Smooth muscle cell (in vitro differentiated cells): ENCODE measurements around the gene ZNF407. TPM values are rescaled to one million over a fixed set of nuclear protein-coding genes. Genes with fewer than 3 reads are reported as not detected.

ENCODE experiments used
- DNase-seq: peaks from one replicate; lab custom pipeline; 2025; ENCODE audit not compliant: unreplicated experiment; lab: John Stamatoyannopoulos, UW
- H2AFZ ChIP-seq: fragments of 200-600 bp; sonication (generic); 2 replicates; pipeline ENCODE4 v1.6.0; 2016; ENCODE audit warnings: antibody characterized with exemption, low read depth, mild to moderate bottlenecking
- H3F3A ChIP-seq: fragments of 200-600 bp; sonication (generic); 2 replicates; pipeline ENCODE4 v1.6.0; 2017; ENCODE audit warnings: antibody characterized with exemption, low read depth
- H3K27ac ChIP-seq: fragments of 200-600 bp; sonication (generic); 2 replicates; pipeline ENCODE4 v1.5.1; 2016; ENCODE audit warnings: low read depth, mild to moderate bottlenecking
- H3K27me3 ChIP-seq: fragments of 200-600 bp; sonication (generic); 2 replicates; pipeline ENCODE4 v1.6.1; 2016; ENCODE audit warnings: low read depth, mild to moderate bottlenecking
- H3K36me3 ChIP-seq: fragments of 200-600 bp; sonication (generic); 2 replicates; pipeline ENCODE4 v1.5.1; 2016; ENCODE audit warnings: low read depth
- H3K4me1 ChIP-seq: fragments of 200-600 bp; sonication (generic); 2 replicates; pipeline ENCODE4 v1.5.1; 2016; ENCODE audit warnings: low read depth
- H3K4me2 ChIP-seq: fragments of 200-600 bp; sonication (generic); 2 replicates; pipeline ENCODE4 v1.6.0; 2016; ENCODE audit warnings: mild to moderate bottlenecking
- H3K4me3 ChIP-seq: fragments of 200-600 bp; sonication (generic); 2 replicates; pipeline ENCODE4 v1.5.1; 2016; ENCODE audit warnings: mild to moderate bottlenecking
- H3K79me2 ChIP-seq: fragments of 200-600 bp; sonication (generic); 2 replicates; pipeline ENCODE4 v1.6.0; 2016; ENCODE audit warnings: low read depth, mild to moderate bottlenecking
- H3K9ac ChIP-seq: fragments of 200-600 bp; sonication (generic); 2 replicates; pipeline ENCODE4 v1.6.0; 2016; ENCODE audit warnings: low read depth
- H3K9me3 ChIP-seq: fragments of 200-600 bp; sonication (generic); replicated peaks from 2 replicates; pipeline ENCODE4 v1.5.1; 2016; ENCODE audit warnings: low read depth
- H4K20me1 ChIP-seq: fragments of 200-600 bp; sonication (generic); 2 replicates; pipeline ENCODE4 v1.6.0; 2016; ENCODE audit warnings: low read depth
- WGBS: methylation state at CpG from one replicate; pipeline ENCODE4 v1.1.7; 2016; ENCODE audit warnings: low lambda C conversion rate; 5-methylcytosine and 5-hydroxymethylcytosine counted together
- polyA plus RNA-seq: library from polyadenylated mRNA; unstranded; fragments of >200 nt; fragmentation: Nextera tagmentation; extraction: Ambion mirVana; gene quantifications from 2 replicates; pipeline ENCODE4 v1.2.1, GENCODE V29; 2016
- total RNA-seq: library from RNA; depleted of rRNA; stranded (reverse); fragments of >200 nt; gene quantifications from 2 replicates; pipeline ENCODE4 v1.2.3, GENCODE V29; 2014
- TF ChIP-seq, protein P1 (sequence below): fragments of 200-600 bp; sonication (generic); IDR thresholded peaks from 2 replicates; pipeline ENCODE4 v1.5.1; 2017; ENCODE audit warnings: borderline replicate concordance, mild to moderate bottlenecking, antibody characterized with exemption; ENCODE audit not compliant: insufficient read depth, poor library complexity, severe bottlenecking

ZNF407 gene
- total and polyA plus RNA-seq, 2 experiments from 2014 or later: 4.5 to 11.5 TPM

DNA sequence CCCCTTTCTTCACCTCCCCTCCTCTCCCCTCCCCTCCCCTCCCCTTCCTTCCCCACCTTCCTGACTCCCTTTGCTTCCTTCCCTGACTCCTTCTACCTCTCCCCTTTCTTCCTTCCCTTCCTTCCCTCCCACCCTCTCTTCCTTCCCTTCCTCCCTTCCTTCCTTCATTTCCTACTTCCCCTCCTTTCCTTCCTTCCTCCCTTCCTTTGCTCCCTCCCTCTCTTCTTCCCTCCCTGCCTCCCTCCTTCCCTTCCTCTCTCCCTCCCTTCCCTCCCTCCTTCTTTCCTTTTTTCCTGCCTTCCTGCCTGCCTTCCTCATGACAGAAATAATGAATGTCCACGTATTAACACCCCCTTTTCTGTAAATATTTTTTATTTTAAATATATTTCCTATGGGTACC, 260.2 kb downstream of the ZNF407 start:
- Histone ChIP-seq H3K27ac (no peak overlapping the region), H2AFZ (no peak overlapping the region), H3K4me3 (no peak overlapping the region), H3K79me2 (no peaks in the 10 kb centered on the region), H3K4me2 (no peak overlapping the region), H3K9me3 (no peaks in the 10 kb centered on the region), H3K36me3 (no peaks in the 10 kb centered on the region), H3K4me1 (peaks cover 4% of the 10 kb centered on the region), H3K9ac (no peak overlapping the region), H4K20me1 (no peaks in the 10 kb centered on the region), H3F3A (no peaks in the 10 kb centered on the region), H3K27me3 (no peaks in the 10 kb centered on the region)
- TF ChIP-seq, protein P1, sequence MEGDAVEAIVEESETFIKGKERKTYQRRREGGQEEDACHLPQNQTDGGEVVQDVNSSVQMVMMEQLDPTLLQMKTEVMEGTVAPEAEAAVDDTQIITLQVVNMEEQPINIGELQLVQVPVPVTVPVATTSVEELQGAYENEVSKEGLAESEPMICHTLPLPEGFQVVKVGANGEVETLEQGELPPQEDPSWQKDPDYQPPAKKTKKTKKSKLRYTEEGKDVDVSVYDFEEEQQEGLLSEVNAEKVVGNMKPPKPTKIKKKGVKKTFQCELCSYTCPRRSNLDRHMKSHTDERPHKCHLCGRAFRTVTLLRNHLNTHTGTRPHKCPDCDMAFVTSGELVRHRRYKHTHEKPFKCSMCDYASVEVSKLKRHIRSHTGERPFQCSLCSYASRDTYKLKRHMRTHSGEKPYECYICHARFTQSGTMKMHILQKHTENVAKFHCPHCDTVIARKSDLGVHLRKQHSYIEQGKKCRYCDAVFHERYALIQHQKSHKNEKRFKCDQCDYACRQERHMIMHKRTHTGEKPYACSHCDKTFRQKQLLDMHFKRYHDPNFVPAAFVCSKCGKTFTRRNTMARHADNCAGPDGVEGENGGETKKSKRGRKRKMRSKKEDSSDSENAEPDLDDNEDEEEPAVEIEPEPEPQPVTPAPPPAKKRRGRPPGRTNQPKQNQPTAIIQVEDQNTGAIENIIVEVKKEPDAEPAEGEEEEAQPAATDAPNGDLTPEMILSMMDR: no peak
- no peak for DNase-seq
- 78% methylated on average over 1 of the region's 1 CpG for WGBS

DNA sequence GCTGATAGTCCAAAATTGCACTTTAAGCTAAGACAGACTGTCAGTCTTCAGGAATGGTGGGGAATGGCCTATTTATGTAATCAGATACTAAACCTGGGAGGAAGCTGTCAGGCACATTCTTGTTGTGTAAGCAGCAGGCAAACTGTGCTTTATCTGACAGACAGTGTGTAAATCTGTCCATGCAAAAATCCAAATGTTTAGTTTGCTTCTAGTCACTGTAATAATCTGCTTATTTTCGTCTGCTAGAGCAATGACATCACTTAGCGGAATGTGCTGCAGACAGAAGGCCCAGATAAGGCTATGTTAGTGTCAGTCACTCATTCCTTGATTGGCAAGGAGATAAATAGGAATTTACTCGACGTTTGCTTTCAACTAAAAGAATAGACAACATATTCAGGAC, 263.5 kb downstream of the ZNF407 start:
- Histone ChIP-seq H3K4me3 (no peak overlapping the region), H3K4me2 (peak overlapping the region; percentile 1), H3K9me3 (no peaks in the 10 kb centered on the region), H3K4me1 (no peaks in the 10 kb centered on the region), H2AFZ (no peak overlapping the region), H3K36me3 (no peaks in the 10 kb centered on the region), H4K20me1 (no peaks in the 10 kb centered on the region), H3F3A (no peaks in the 10 kb centered on the region), H3K79me2 (no peaks in the 10 kb centered on the region), H3K9ac (no peak overlapping the region), H3K27me3 (no peaks in the 10 kb centered on the region), H3K27ac (peak overlapping the region; percentile 10)
- DNase-seq: no peak
- TF ChIP-seq, protein P1: no peak
- 6% methylated on average over 4 of the region's 4 CpGs for WGBS

DNA sequence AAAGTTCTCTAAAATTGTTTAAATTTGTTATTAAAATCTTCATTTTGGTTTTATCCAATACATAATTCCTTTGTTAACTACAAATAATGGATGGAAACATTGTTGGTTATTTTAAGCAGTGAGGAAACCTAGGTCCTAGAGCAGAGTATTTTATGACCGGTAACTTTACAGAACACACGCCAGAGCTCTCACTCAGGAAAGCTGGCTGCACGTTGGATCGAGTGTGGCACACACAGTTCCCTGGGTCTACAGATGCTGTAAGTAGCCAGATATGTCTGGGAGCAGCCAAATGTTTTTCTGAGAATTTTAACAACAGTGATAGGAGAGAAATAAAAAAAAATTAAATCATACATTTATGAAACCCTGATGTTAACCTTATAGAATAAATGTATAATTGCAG, 264.4 kb downstream of the ZNF407 start:
- Histone ChIP-seq H3K4me1 (no peaks in the 10 kb centered on the region), H3F3A (no peaks in the 10 kb centered on the region), H3K9ac (no peak overlapping the region), H2AFZ (no peak overlapping the region), H4K20me1 (no peaks in the 10 kb centered on the region), H3K4me3 (no peak overlapping the region), H3K79me2 (no peaks in the 10 kb centered on the region), H3K27ac (no peak overlapping the region), H3K36me3 (no peaks in the 10 kb centered on the region), H3K4me2 (no peak overlapping the region), H3K9me3 (no peaks in the 10 kb centered on the region), H3K27me3 (no peaks in the 10 kb centered on the region)
- TF ChIP-seq, protein P1: no peak
- DNase-seq: no peak
- 45% methylated on average over 4 of the region's 4 CpGs for WGBS

DNA sequence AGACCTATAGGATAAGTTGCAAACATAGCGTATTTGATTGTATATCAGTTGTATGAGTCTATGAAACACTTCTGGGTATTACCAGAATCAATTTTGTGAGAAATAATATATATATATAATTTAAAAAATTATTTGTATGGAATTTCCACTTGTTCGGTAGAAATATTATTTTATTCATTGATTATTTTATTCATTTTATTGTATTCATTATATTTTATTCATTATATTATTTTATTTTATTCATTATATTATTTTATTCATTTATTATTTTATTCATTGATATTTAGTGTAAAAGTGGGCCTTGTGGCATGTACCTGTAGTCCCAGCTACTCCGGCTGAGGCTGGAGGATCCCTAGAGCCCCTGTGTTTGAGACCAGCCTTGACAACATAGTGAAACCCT, 268.9 kb downstream of the ZNF407 start:
- TF ChIP-seq, protein P1: no peak
- no peaks in the 10 kb centered on the region for H3K79me2 ChIP-seq
- no peak overlapping the region for H3K9ac ChIP-seq
- no peak overlapping the region for H3K4me2 ChIP-seq
- no peaks in the 10 kb centered on the region for H3K27me3 ChIP-seq
- 96% methylated on average over 3 of the region's 3 CpGs for WGBS
- H3K4me1 ChIP-seq: peaks cover 23% of the 10 kb centered on the region
- H3K9me3 ChIP-seq: no peaks in the 10 kb centered on the region
- H3F3A ChIP-seq: no peaks in the 10 kb centered on the region
- no peak overlapping the region for H3K27ac ChIP-seq
- H3K36me3 ChIP-seq: no peaks in the 10 kb centered on the region
- H4K20me1 ChIP-seq: no peaks in the 10 kb centered on the region
- DNase-seq: no peak
- no peak overlapping the region for H2AFZ ChIP-seq
- H3K4me3 ChIP-seq: no peak overlapping the region
